ENCODE results near the gene SLC4A4.

SLC4A4 gene

DNA sequence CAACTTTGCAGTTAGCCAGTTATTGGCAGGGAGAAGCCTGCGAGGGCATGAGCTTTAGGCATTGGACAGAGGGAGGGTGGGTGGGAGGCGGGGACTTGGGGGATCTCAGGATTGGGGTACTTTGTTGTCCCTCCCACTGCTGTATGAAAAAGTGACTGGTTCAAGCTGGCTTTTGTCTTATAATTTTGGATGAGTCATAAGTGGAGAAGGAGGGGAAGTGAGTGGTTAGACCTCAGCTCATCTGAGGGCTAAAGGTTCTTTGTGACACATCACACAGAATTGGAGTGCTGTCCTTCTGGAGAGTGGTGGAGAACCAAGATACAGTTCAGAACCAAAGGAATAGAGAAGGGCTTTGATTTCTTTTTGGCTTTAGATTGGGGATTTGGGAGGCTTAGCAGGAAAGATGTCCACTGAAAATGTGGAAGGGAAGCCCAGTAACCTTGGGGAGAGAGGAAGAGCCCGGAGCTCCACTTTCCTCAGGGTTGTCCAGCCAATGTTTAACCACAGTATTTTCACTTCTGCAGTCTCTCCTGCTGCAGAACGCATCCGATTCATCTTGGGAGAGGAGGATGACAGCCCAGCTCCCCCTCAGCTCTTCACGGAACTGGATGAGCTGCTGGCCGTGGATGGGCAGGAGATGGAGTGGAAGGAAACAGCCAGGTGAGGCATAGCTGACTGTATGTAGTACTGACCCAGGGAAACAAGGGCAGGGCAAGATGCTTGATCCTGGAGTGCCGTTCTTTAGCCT, at the start of gene SLC4A4:
Gene SLC4A4, plus strand, starts transcription at position 175 of the 748 bp plus-strand sequence.
- DNase-seq (ENCODE audit: low spot score): peak; percentile 73

DNA sequence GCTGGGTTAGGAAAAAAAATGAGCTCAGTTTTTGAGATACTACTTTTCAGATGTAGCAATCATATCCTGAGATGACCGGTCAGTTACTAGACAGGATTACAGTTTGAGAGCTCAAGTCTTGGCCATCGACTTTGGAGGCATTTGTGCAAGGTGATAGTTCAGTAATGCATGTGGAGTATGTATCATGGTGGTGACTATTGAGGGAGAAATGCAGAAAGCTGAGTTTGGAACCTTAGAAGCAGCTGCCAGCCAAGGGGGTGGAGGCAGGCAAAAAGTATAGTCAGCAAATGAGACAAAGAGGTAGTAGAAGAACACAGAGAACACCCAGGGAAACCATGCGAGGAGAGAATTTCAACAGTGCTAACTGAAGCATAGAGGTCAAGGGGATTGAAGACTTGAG, 48.7 kb upstream of the SLC4A4 start:
- DNase-seq (ENCODE audit: low spot score): peak; percentile 71

DNA sequence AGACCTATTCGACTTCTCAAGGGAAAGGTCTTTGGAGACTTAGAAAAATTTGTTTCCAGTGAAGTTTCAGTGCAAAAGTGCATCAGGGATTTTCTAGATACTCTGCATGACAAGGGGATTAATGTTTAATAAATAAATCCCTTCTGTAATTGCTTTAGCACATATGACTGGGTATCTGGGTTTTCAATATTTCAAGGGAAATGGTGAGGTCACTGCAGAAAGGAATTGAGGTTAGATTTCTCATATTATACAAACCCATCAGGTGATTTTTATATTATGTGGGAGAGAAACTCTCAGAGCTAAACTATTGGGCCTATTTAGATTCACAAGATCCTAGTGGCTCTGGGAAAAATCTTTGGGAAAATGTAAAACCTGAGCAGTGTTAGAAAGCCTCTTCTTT, 48.3 kb upstream of the SLC4A4 start:
- DNase-seq (ENCODE audit: low spot score): no peak

DNA sequence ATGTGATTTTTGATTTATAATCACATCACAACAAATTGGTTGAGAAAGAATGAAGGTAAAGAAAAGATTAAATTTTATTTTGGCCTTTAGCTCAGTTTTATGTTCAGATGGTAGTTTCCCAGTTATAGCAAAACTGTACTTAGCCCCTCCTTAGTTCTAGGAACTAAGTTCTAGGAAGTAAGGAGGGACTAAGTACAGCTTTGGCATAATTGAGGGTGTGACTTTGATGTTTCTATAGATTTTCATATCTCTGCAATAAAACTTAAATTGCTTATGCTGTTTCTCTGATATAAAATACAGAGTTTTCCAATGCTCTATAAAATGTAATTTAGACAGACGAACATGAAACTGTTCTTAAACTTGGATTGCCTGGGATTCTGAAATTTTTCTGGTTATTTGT, 46.6 kb upstream of the SLC4A4 start:
- no peak for DNase-seq (ENCODE audit: low spot score)

DNA sequence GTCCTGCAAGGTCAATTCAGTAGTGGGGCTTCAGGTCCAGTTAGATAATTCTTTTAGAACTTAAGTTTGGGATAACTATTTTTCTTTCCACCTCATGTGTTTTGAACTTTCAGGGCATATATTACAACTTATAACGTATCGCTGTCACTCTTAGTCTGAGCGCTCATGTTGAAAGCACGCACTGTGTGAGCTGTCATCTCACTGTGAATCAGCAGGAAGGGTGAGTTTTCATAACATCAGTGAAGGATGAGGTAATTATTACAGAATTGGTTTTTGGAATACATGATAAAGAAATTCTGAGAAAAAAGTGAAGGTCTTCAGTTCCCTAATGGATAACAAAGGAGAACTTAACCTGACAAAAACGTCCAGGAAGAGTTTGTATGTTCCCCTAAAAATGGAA, 45.1 kb upstream of the SLC4A4 start:
- no peak for DNase-seq (ENCODE audit: low spot score)

DNA sequence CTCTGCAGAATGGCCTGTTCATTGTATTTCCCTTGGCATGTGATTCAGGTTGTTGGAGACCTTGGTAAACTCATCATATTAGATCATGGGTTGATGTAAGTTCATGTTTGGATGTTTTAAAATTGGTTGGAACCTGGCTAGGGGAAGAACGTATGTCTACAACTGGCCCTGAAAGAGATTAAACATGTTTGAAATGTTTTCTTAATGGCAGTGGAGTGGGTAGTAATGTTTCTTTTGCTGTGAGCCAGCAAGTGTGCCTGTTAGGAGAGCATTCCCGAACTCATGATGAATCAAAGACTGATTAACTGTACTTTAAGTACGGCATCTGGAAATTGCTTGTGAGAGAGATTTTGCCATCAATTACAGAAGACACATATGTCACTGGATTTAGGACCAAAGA, 44.5 kb upstream of the SLC4A4 start:
- no peak for DNase-seq (ENCODE audit: low spot score)

DNA sequence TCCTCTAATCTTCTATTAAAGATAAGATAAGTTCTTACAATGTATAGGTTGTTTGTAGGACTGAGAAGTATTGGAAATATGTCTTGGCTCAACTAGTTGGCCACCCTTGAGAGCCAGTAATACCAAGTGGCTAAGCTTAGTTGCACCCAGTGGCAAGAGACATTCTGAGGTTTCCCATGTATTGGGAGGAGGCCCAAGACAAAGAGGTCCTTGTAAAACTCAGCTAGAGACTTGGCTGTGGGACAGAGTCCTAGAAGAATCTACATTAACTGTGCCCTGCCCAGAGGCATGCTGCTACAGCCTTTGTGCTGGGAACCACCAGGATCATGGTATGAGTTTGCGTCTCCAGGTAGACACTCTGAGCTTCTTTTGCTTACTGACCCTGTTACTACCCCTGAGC, 41.9 kb upstream of the SLC4A4 start:
- no peak for DNase-seq (ENCODE audit: low spot score)

DNA sequence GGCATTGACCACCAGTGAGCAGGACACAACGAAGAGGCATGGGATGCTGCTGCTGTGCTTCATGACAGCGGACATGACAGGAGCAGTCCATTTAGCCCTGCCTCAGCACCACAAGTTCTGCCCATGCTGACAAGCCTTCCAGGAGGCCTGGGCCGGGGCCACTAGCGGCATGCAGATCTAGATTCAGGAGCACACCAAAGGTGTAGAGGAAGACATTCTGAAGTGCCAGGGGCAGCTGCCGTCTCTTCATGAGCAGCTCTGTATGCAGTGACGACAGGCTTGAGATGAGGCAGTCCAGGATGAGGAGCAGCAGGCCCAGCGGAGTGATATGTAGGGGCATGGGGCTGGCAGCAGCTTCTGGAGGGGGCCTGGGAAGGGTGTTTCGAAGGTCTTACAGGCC, 38.5 kb upstream of the SLC4A4 start:
- DNase-seq (ENCODE audit: low spot score): no peak

DNA sequence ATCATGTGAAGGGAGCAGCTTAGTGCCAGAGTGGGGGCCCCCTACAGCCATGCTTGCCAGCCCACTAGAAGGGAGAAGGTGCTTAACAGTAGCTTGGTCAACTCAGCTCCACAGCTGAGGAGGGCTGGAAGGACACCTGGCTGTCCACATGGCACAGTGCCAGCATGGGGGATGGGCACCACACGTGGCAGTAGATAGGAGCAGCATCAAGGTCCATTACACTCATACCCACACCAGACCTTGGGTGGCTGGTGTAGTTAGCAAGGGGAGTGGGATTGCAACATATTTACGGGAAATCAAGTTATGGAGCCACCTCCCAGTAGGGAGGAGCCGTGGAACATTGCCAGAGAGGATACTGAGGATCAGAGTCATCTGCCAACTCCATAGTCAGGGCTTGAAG, 37.9 kb upstream of the SLC4A4 start:
- no peak for DNase-seq (ENCODE audit: low spot score)

DNA sequence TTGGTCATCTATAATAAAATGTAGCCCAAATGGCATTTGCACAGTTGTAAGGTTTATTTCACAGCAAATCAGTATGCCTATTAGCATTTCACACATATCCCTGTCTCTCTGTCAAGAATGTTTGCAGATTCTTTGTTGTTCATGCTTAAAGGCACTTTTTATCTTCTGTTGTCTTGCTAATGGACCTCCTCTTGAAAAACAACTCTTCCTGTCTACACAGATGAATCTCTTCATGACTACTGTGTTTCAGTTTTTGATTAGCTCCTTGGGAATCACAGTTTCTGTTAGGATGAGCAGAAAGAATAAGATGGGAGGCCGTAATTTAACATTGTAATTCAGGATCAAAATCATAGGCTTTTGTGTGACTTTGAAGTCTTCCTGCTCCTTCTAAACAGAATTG, 35.5 kb upstream of the SLC4A4 start:
- DNase-seq (ENCODE audit: low spot score): no peak

DNA sequence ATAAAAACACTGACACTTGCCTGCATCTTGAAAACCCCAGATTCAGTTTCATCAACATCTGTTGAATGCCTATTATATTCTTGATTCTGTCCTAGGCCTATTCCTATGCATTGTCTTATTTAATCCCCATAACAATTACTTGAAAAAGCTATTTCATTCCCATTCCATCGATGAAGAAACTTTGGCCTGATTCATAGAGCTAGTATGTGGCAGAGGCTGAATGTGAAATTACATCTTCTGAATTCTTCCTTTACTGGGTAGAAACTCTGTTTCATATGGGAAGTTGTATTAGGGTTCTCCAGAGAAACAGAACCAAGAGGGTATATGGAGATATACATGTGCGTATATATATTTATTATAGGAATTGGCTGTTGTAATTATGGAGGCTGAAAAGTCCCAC, 35.0 kb upstream of the SLC4A4 start:
- DNase-seq (ENCODE audit: low spot score): peak; percentile 30

DNA sequence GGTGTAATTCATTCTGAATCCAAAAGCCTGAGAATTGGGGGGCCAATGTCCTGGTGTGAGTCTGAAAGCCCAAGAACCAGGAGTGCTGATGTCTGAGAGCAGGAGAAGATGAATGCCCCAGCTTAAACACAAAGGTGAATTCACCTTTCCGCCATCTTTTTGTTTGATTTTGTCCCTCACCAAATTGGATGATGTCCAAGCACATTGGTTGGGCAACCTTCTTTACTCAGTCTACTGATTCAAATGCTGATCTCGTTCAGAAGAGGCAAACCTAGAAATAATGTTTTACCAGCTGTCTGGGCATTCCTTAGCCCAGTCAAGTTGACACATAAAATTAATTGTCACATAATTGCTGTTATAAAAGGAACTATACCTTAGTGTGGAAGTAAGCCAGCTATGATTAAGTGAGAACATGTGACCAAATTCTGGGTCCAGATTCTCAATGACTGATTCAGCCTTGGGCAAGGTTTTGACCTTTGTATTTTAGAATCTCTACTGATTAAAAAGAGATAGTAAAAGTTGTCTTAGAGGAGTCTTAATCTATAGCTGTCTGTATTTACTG, 34.5 kb upstream of the SLC4A4 start:
- DNase-seq (ENCODE audit: low spot score): no peak

DNA sequence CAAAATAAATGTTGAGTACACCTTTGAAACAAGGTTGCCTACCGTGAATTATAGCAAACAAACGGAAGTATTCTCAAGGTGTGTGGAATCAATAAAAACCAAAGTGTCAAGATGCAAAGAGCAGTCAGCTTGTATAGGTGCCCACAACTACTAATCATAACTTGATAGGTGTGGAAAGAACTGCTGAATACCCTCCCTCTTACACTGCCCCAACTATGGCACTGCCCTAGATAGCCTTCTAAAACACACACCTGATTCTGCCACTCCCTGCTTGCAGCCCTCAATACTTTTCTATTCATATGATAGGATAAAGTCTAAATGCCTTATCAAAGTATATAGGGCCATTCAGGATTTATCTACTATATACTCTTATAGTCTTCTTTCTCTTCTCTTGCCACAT, 31.1 kb upstream of the SLC4A4 start:
- DNase-seq (ENCODE audit: low spot score): no peak

DNA sequence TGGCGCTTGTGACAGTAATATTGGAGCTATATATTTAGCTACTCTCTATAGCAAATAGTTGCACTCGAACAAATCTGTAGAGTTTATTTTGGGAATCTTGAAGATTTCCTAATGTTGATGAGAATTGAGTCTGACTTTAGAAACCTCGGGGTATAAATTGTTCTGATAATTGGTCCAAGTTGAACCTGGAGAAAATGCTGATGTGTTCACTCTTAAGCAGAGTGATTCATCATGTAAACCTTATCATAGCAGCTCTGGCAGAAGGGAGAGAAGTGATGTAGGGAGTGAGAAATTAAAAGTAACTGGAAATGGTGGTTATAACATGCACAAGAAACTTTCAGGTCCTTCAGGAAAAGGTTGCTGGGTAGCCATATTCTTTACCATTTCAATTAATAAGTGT, 16.4 kb upstream of the SLC4A4 start:
- DNase-seq (ENCODE audit: low spot score): no peak

DNA sequence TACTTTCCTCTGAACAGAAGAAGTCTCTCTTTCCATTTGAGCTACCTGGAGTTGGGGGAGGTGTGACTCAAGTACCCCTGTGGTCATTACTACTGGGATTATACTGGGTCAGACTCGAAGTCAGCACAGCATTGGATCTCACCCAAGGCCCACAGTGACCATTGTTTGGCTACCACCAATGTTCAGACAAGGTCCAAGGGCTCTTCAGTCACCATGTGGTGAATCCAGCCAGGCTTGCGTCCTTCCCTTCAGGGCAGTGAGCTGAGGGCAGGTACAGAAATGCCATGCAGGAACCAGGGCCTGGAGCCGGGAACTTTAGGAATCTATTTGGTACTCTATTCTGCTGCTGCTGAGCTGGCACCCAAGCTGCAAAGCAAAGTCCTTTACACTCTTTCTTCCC, 5.5 kb upstream of the SLC4A4 start:
- DNase-seq (ENCODE audit: low spot score): no peak

DNA sequence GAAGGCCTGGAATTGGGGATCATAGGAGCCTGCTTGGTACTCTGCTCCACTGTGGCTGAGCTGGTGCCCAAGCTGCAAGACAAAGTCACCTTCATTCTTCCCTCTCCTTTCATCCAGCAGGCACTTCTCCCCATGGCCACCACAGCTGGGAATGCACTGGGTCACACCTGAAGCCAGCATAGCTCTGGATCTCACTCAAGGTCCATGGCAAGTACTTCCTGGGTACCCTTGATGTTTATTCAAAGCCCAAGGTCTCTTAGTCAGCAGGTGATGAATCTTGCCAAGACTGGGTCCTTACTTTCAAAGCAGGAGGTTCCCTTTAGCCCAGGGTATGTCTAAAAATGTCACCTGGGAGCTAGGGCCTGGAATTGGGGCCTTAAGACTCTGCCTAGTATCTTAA, 4.9 kb upstream of the SLC4A4 start:
- DNase-seq (ENCODE audit: low spot score): no peak

DNA sequence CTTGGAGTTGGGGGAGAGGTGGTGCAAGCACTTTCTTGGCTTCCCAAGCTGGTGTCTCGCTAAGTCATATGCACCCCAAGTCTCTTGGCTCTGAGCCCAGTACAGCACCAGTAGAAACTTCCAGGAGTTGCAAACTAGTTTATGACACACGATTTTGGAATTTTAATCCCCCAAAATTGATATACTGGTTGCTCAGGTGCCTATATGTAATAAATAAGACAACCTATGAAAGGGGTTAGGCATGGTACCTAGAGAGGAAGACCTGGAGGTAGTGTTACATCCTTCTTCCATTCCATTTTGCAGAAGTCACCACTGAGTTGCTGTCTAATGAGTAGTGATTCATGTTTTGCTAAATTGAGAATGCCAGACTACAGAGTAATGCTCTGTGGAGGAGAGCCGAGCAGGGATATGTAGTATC, 4.3 kb upstream of the SLC4A4 start:
- DNase-seq (ENCODE audit: low spot score): peak; percentile 22

DNA sequence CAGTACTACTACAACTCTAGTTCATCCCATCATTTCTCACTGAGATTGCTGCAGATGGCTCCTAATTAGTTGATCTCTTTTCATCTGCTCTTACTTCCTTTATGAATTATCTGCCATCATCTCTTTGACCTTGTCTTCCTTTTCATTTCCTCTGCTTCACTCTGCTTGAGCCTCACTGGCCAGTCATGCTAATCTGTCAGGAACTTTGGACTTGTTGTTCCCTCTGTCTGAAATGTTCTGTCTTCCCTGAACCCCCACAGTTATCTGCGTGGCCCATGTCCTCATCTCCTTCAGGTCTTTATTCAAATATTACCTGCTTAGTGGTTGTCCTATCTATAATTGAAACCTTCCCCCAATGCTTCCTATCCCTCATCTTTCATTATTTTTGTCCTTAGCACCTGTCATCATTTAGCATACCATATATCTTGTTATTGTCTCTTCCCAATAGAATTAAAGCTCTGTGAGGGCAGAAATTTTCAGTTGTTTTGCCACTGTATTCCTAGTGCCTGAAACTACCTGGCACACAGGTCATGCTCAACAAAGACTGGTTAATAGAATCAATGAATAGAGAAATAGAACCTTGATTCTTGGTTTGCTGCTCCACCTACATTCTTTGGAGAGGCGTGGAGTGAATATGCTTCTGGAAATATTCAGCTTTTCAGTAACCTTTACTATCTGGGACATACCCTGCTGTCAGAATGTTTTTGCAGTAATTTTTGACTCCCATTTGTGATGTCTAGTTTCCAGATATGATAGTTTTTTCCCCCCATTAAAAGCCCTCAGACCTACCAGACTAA, 5.0 kb downstream of the SLC4A4 start:
- no peak for DNase-seq (ENCODE audit: low spot score)

DNA sequence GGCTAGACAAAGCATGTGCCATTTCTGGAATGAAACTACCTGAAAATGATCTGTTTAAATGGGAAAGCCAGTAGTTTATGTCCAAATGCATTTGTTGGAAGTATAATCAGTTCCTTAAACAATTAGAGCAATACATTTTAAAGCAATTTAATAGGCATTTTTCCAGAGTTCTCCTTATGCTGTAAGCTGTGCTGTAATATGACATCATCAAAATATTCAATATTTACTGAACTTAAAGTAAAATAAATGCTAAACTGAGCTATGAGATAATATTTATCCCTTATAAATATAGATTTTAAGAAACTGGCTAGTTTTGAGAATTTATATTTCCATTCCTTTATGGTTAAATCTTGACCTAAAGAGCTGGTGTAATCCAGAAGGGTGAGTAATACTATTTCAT, 7.9 kb downstream of the SLC4A4 start:
- DNase-seq (ENCODE audit: low spot score): no peak

DNA sequence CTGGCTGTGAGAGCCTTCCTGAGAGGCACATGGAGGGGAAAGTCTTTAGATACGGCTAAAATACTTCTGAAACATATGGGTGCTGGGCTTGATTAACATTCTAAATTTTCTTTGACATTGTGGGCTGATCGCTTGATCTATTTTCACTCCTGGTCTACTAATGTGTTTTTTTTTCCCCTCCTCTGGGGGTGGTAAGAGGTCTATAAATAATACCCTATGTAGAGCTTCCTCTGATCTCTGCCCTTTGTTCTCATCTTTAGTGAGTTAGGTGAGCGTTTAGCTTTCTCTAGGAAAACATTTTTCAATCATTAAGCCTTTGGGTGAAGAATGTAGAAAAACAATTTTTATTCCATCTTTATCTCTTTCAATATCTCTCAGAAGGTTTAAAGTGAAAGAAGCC, 9.8 kb downstream of the SLC4A4 start:
- no peak for DNase-seq (ENCODE audit: low spot score)

DNA sequence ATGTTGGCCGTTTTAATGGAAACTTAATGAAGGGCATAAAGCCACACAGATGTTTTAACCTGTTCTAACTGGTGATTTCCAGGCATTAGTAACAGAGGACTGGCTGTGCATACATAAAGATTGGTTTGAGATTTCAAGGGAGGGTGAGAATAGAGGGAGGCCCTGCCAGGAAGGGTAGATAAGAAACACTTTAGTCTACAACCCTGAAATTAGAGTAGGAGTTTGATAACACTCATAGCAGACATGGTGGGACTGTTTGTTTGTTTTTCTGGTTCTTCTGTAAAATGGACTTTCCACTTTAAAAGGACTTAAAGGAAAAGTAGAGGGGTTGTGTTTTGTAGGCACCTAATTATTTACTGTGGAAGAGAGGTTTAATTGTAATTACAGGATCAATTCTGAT, 16.2 kb downstream of the SLC4A4 start:
- no peak for DNase-seq (ENCODE audit: low spot score)

DNA sequence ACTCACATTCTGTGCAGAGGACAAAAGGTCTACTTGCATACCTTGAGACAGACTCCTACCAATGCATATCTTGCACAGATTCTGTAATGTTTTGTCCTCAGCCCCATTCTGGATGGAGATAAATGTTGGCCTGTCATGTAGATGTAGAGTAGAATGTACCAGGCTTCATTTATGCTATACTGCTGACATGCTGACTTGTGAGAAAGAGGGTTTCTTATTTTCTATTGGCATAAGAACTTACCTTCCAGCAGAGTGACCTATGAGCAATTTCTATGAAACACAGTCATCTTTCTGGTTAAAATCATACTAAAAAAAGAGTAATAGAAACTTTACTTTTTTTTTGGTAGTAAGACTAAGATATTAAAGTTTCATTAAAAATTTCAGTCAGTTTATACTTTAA, 17.2 kb downstream of the SLC4A4 start:
- no peak for DNase-seq (ENCODE audit: low spot score)

DNA sequence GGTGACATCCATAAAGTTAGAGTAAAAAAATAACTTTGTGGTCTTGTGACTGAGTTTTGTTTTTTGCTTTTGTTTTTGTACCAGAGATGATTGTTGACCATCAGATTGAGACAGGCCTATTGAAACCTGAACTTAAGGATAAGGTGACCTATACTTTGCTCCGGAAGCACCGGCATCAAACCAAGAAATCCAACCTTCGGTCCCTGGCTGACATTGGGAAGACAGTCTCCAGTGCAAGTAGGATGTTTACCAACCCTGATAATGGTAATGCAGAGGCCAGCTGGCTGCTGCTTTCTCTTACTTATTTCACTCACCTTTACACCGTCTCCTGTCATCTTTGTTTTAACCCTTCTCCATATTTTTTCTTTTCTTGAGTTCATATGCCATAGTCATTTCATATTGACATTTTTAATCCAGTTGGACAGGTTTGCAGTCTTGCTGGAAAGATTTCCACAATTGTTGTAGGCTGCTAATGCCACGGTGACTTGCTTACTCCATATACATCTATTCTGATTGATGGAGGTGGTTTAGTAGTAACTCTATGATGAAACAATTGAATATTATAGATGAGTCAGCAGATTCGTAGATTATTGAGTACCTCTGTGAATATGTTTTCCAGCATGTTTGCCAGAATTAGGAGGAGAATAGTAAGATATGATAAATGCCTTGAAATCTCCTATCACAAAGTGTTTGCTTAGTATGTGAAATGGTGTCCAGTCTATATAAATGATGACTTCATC, 18.3 kb downstream of the SLC4A4 start:
- no peak for DNase-seq (ENCODE audit: low spot score)

All from AG08395 (cell line).